Ishikawa (cell line): ENCODE data around the gene LGR6.

Experiments used
- CEBPB ChIP-seq: IDR thresholded peaks from 2 replicates; pipeline ENCODE4 v1.6.1; 2012
- EP300 ChIP-seq: IDR thresholded peaks from 2 replicates; pipeline ENCODE4 v1.6.1; 2012; ENCODE audit warnings: borderline replicate concordance
- FOXM1 ChIP-seq: IDR thresholded peaks from 2 replicates; pipeline ENCODE4 v1.6.1; 2012; ENCODE audit warnings: low read depth, borderline replicate concordance
- REST ChIP-seq: IDR thresholded peaks from 2 replicates; pipeline ENCODE4 v1.6.1; 2012; ENCODE audit warnings: low read depth, mild to moderate bottlenecking
- TAF1 ChIP-seq: IDR thresholded peaks from 2 replicates; pipeline ENCODE4 v1.6.1; 2012; ENCODE audit warnings: low read depth, mild to moderate bottlenecking
- TCF12 ChIP-seq: IDR thresholded peaks from 2 replicates; pipeline ENCODE4 v1.6.1; 2012; ENCODE audit warnings: low read depth
- YY1 ChIP-seq: IDR thresholded peaks from 2 replicates; pipeline ENCODE4 v1.6.1; 2012; ENCODE audit warnings: low read depth

GRCh38 chr1:202146993-202147392 lies 46.6 kb upstream of the LGR6 start:
- no peak for TF ChIP-seq FOXM1
- no peak for TF ChIP-seq YY1
- no peak for TF ChIP-seq EP300
- TF ChIP-seq TCF12, result no peak
- TF ChIP-seq REST, result no peak
- no peak for TF ChIP-seq CEBPB
- TF ChIP-seq TAF1, result no peak
